Thoracic aorta (tissue), 2 donors: Measurements from ENCODE around the gene IQGAP1. TPM values are rescaled to one million over a fixed set of nuclear protein-coding genes. Genes with fewer than 3 reads are reported as not detected.
A peak's percentile ranks its signal among the peaks of the same experiment; 100 is the strongest.

ENCODE experiments used
- ATAC-seq: fragments of 150-250 bp; one replicate; pipeline ENCODE4 v1.8.0; 2017; ENCODE audit warnings: low read depth; ENCODE audit not compliant: insufficient number of reproducible peaks, low FRiP score
- DNase-seq: peaks from one replicate; pipeline ENCODE4 v3.0.0-alpha.2; 2020; ENCODE audit warnings: low spot score
- H3K27ac ChIP-seq, 2 donors: fragments of 200-600 bp; sonication (generic); 1 replicate in 1 of 2; 2 replicates in 1 of 2; pipeline ENCODE4 v1.5.1; 2016; ENCODE audit warnings: mild to moderate bottlenecking in 2 of 2, moderate library complexity in 2 of 2
- H3K27me3 ChIP-seq: fragments of 200-600 bp; sonication (generic); replicated peaks from 2 replicates; pipeline ENCODE4 v1.6.0; 2016; ENCODE audit warnings: mild to moderate bottlenecking; ENCODE audit not compliant: insufficient read depth
- H3K36me3 ChIP-seq: fragments of 200-600 bp; sonication (generic); one replicate; pipeline ENCODE4 v1.5.1; 2016
- H3K4me1 ChIP-seq, 2 donors: fragments of 200-600 bp; sonication (generic); 1 replicate in 1 of 2; 2 replicates in 1 of 2; pipeline versions ENCODE4 v1.5.1 to v1.6.0; 2016; ENCODE audit warnings: low read depth in 2 of 2, mild to moderate bottlenecking in 1 of 2; ENCODE audit not compliant: control insufficient read depth in 1 of 2
- H3K4me3 ChIP-seq: fragments of 200-600 bp; sonication (generic); 2 replicates; pipeline ENCODE4 v1.5.1; 2016; ENCODE audit warnings: mild to moderate bottlenecking
- H3K9me3 ChIP-seq: fragments of 200-600 bp; sonication (generic); 2 replicates; pipeline ENCODE4 v1.5.1; 2016
- total RNA-seq, 2 donors: library from RNA; depleted of rRNA; stranded (reverse); fragments of >200 nt; gene quantifications; one replicate each; pipeline versions ENCODE4 v1.1.0 to v1.2.3, GENCODE V29; 2016
- TF ChIP-seq, protein P1 (sequence below): fragments of 200-600 bp; sonication (generic); IDR thresholded peaks from one replicate; pipeline ENCODE4 v1.5.1; 2019; ENCODE audit warnings: antibody characterized with exemption

Gene IQGAP1
- total RNA-seq, 2 donors from 2014 or later: 280 to 340 TPM

DNA sequence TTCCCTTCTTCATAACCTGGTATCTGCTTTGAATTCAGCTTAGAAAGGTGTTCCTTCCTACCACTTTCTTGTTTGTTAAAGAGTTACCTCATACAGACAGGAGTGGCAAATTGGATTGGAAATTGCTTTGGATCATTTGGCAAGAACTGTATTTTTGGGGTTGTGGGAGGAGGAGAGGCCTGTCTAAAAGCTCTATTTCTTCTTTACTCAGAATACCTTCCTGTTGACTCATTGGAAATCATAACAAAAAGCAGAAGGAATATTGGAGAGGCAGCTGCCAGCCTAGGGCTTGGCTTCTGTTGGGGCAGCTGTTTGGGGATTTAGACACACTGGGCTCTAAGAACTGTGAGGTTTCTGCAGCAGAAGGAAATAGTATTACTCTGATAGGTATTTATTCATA is 14.2 kb downstream of the IQGAP1 start:
- no peaks in the 10 kb centered on the region for H3K9me3 ChIP-seq
- ATAC-seq (peak; percentile 30), DNase-seq (no peak)
- peaks cover 87 to 88% of the 10 kb centered on the region in 2 donors for H3K4me1 ChIP-seq
- peak overlapping the region; percentile 89 to 93 for H3K27ac ChIP-seq
- TF ChIP-seq, protein P1, sequence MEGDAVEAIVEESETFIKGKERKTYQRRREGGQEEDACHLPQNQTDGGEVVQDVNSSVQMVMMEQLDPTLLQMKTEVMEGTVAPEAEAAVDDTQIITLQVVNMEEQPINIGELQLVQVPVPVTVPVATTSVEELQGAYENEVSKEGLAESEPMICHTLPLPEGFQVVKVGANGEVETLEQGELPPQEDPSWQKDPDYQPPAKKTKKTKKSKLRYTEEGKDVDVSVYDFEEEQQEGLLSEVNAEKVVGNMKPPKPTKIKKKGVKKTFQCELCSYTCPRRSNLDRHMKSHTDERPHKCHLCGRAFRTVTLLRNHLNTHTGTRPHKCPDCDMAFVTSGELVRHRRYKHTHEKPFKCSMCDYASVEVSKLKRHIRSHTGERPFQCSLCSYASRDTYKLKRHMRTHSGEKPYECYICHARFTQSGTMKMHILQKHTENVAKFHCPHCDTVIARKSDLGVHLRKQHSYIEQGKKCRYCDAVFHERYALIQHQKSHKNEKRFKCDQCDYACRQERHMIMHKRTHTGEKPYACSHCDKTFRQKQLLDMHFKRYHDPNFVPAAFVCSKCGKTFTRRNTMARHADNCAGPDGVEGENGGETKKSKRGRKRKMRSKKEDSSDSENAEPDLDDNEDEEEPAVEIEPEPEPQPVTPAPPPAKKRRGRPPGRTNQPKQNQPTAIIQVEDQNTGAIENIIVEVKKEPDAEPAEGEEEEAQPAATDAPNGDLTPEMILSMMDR: no peak
- H3K27me3 ChIP-seq: no peaks in the 10 kb centered on the region
- H3K4me3 ChIP-seq: peak overlapping the region; percentile 50
- H3K36me3 ChIP-seq: no peaks in the 10 kb centered on the region

DNA sequence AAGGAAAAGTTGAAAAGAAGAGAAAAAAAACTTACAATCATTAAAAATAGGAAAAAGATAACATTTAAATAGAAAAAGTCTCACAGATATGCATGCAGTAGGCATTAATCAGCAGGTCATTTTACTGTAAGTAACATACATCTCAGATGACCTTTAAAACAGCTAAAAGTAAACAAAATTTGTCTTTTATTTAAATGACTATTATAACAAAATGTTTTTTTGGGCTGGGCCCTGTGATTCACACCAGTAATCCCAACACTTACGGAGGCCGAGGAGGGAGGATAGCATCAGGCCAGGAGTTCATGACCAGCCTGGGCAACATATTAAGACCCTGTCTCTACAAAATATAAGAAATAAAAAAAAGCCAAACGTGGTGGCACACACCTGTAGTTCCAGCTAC is 14.7 kb downstream of the IQGAP1 start:
- Histone ChIP-seq H3K27ac (peak overlapping the region; percentile 89 to 93), H3K4me3 (peak overlapping the region; percentile 26), H3K27me3 (no peaks in the 10 kb centered on the region), H3K9me3 (no peaks in the 10 kb centered on the region), H3K36me3 (no peaks in the 10 kb centered on the region), H3K4me1 (peaks cover 92% of the 10 kb centered on the region in 2 donors)
- ATAC-seq (no peak), DNase-seq (no peak)
- TF ChIP-seq, protein P1: no peak

DNA sequence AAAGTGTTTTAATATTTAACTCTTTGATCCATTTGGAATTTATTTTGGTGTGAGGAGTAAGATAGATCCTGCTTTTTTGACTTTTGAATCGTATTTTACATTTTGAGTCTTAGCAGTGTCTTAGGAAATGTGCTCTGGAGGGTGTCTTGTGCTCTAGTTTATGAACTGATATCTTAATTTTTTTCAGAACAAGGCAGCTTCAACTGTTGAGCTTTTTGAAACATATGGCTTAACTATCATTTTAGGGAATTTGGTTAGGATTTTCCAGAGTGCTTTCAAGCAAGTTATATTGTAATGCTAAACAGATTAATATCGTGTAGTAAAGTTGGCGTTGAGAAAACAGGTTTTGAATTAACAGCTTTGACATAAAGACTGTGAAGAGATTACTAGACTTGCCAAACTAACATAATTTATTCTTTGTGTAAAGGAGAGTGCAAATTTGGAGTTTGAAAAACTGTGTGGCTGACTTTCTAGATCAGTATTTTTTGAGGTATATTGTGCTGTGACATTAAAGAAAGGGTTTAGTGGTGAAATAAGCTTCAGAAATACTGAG is 17.1 kb downstream of the IQGAP1 start:
- Histone ChIP-seq H3K27me3 (no peaks in the 10 kb centered on the region), H3K27ac (peak overlapping the region; percentile 70 to 89), H3K9me3 (no peaks in the 10 kb centered on the region), H3K4me3 (no peak overlapping the region), H3K36me3 (no peaks in the 10 kb centered on the region), H3K4me1 (peaks cover 80 to 88% of the 10 kb centered on the region in 2 donors)
- TF ChIP-seq, protein P1: no peak
- no peak for DNase-seq
- ATAC-seq: no peak

DNA sequence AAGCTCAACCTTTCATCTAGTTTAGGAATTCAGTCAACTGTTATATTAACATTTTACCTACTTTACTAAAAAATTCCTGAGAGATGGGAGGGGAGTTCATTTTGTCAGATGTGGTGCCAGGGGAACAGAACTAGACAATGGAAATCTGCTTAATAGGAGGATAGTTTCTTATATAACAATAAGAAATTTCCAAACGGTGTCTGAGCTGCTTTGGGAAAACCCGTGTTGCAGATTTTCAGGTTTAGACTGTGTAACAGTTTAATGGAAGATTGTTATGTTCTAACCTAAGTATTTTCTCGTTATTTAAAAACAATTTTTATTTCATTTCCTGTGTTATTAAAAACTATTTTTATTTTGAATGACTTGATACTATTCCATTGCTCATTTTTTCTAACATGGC is 19.3 kb downstream of the IQGAP1 start:
- ATAC-seq (no peak), DNase-seq (no peak)
- TF ChIP-seq, protein P1: no peak

DNA sequence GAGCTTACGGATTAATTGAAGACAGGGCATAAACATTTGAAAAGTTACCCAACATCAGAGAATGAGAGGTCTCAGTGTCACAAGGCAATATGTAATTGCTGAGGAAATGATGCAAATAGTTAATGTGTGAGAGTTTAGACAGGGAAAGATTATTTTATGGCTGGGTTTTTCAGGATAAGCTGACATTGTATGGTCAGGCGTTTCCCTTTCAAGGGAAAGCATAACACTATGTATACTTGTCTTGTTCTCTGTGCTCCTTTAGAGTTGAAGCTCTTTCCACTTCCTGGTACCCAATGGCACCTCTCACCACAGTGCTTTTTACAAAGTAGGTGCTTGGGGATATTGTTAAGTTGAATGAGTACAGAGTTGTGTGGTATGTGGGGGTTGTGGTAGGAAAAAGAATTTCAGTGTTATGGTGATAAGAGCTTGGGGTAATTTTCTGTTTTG is 19.9 kb downstream of the IQGAP1 start:
- Histone ChIP-seq H3K27ac (peak overlapping the region; percentile 70 to 89), H3K36me3 (no peaks in the 10 kb centered on the region), H3K4me3 (peak overlapping the region; percentile 5), H3K27me3 (no peaks in the 10 kb centered on the region), H3K9me3 (no peaks in the 10 kb centered on the region), H3K4me1 (peaks cover 73 to 80% of the 10 kb centered on the region in 2 donors)
- TF ChIP-seq, protein P1: no peak
- no peak for ATAC-seq
- DNase-seq: no peak

More for the DNA sequence above, 19.3 kb downstream of the IQGAP1 start:
- H3K27me3 ChIP-seq: no peaks in the 10 kb centered on the region
- no peaks in the 10 kb centered on the region for H3K36me3 ChIP-seq
- peak overlapping the region; percentile 70 to 89 for H3K27ac ChIP-seq
- no peaks in the 10 kb centered on the region for H3K9me3 ChIP-seq
- H3K4me3 ChIP-seq: no peak overlapping the region
- H3K4me1 ChIP-seq: peaks cover 73 to 80% of the 10 kb centered on the region in 2 donors
